K562 (cell line): ENCODE measurements around the gene SCARF2.

Experiments
- CREB1 ChIP-seq, 2 experiments: sonication (generic) in 1 of 2; formaldehyde crosslinking in 1 of 2; IDR thresholded peaks; 2 replicates each; pipeline versions ENCODE4 v1.6.1 to v1.8.0; 2012 to 2022; ENCODE audit warnings: inconsistent platforms in 1 of 2, mild to moderate bottlenecking in 1 of 2, missing genetic modification reagents in 1 of 2, moderate library complexity in 1 of 2
- RBBP5 ChIP-seq: fragments of 200-600 bp; sonication (generic); IDR thresholded peaks from 2 replicates; pipeline ENCODE4 v1.6.1; 2012; ENCODE audit warnings: borderline replicate concordance, mild to moderate bottlenecking, low read length, control low read depth, inconsistent platforms; ENCODE audit not compliant: insufficient read depth, poor library complexity, severe bottlenecking
- REST ChIP-seq, 2 experiments: fragments of 450-650 bp; formaldehyde crosslinking in 1 of 2; IDR thresholded peaks; 2 replicates each; pipeline versions ENCODE4 v1.4.0 to v1.6.1; 2014 to 2020; ENCODE audit warnings: mild to moderate bottlenecking in 2 of 2, borderline replicate concordance in 1 of 2, low read depth in 1 of 2
- TBP ChIP-seq: optimal IDR thresholded peaks from 2 replicates; pipeline ENCODE3; 2011; ENCODE audit warnings: low read depth, low read length, improper control_type of control experiment
- TOE1 ChIP-seq, 2 experiments: fragments of 450-650 bp in 1 of 2; sonication (generic) in 1 of 2; formaldehyde crosslinking in 1 of 2; IDR thresholded peaks; 2 replicates each; pipeline versions ENCODE4 v1.7.1 to v1.8.0; 2016 to 2022; ENCODE audit warnings: borderline replicate concordance in 2 of 2, mild to moderate bottlenecking in 2 of 2, antibody characterized with exemption in 1 of 2, inconsistent platforms in 1 of 2, low read depth in 1 of 2, missing genetic modification reagents in 1 of 2, moderate library complexity in 1 of 2
- UBTF ChIP-seq, 2 experiments: IDR thresholded peaks; 2 replicates each; pipeline ENCODE4 v1.6.1; 2012; ENCODE audit warnings: improper control_type of control experiment in 2 of 2, low read depth in 2 of 2, low read length in 2 of 2, borderline replicate concordance in 1 of 2
- WHSC1 ChIP-seq: IDR thresholded peaks from one replicate; pipeline ENCODE4 v1.6.1; 2012; ENCODE audit warnings: low read length, control low read depth, inconsistent platforms
- ZBTB8A ChIP-seq: fragments of 450-650 bp; IDR thresholded peaks from 2 replicates; pipeline ENCODE4 v1.6.1; 2018; ENCODE audit warnings: mild to moderate bottlenecking, moderate library complexity; ENCODE audit not compliant: partially characterized antibody
- ZNF224 ChIP-seq: sonication (generic); formaldehyde crosslinking; IDR thresholded peaks from 2 replicates; pipeline ENCODE4 v1.8.0; 2022; ENCODE audit warnings: mild to moderate bottlenecking, missing genetic modification reagents
- ZNF830 ChIP-seq: fragments of 250-450 bp; sonication (Bioruptor Pico); IDR thresholded peaks from 2 replicates; pipeline ENCODE4 v1.5.0; 2021; ENCODE audit warnings: mild to moderate bottlenecking

- TF ChIP-seq ZNF830 (CRISPR knock-in tag) (no peak), ZBTB8A (no peak), REST (IDR thresholded peaks at IDR 0.05; ENCODE audit: borderline replicate concordance) (no peak), REST (CRISPR knock-in tag; IDR thresholded peaks at IDR 0.05; ENCODE audit: low read depth) (no peak), UBTF (IDR thresholded peaks at IDR 0.05; ENCODE audit: borderline replicate concordance in 1 of 2, low read depth in 2 of 2, low read length in 2 of 2) (no peak), TBP (no peak), RBBP5 (no peak), TOE1 (IDR thresholded peaks at IDR 0.05; ENCODE audit: borderline replicate concordance) (no peak), TOE1 (CRISPR knock-in tag; IDR thresholded peaks at IDR 0.05; ENCODE audit: borderline replicate concordance, low read depth) (no peak), ZNF224 (CRISPR knock-in tag) (no peak), CREB1 (IDR thresholded peaks at IDR 0.05) (no peak), CREB1 (CRISPR knock-in tag; IDR thresholded peaks at IDR 0.05) (no peak), WHSC1 (no peak)
Observed at GRCh38 chr22:20450551-20450906, 12.9 kb upstream of the SCARF2 start.
